Right atrium auricular region (tissue), 2 donors: ENCODE data around the gene MSRB3. TPM values are rescaled to one million over a fixed set of nuclear protein-coding genes. Genes with fewer than 3 reads are reported as not detected.

Experiments used
- DNase-seq: peaks from one replicate; pipeline ENCODE4 v3.0.0-alpha.2; 2019; ENCODE audit warnings: low spot score
- H3K27ac ChIP-seq, 2 donors: fragments of 200-600 bp; sonication (generic); 1 replicate in 1 of 2; 2 replicates in 1 of 2; pipeline ENCODE4 v1.5.1; 2016 to 2019
- H3K27me3 ChIP-seq, 2 donors: fragments of 200-600 bp; sonication (generic); one replicate each; pipeline versions ENCODE4 v1.5.1 to v1.6.0; 2017 to 2019
- H3K36me3 ChIP-seq: fragments of 200-600 bp; sonication (generic); one replicate; pipeline ENCODE4 v1.5.1; 2016
- H3K4me1 ChIP-seq, 2 donors: fragments of 200-600 bp; sonication (generic); one replicate each; pipeline versions ENCODE4 v1.5.1 to v1.6.0; 2017 to 2019
- H3K4me3 ChIP-seq, 2 donors: fragments of 200-600 bp; sonication (generic); 1 replicate in 1 of 2; 2 replicates in 1 of 2; pipeline ENCODE4 v1.5.1; 2017 to 2019; ENCODE audit warnings: mild to moderate bottlenecking in 1 of 2, moderate library complexity in 1 of 2
- H3K9me3 ChIP-seq, 2 donors: fragments of 200-600 bp; sonication (generic); one replicate each; pipeline ENCODE4 v1.5.1; 2019
- total RNA-seq, 2 donors: library from RNA; depleted of rRNA; stranded (reverse); fragments of >200 nt; gene quantifications; one replicate each; pipeline ENCODE4 v1.1.0, GENCODE V29; 2016
- TF ChIP-seq, protein P1 (sequence below), 2 donors: fragments of 200-600 bp; sonication (generic); IDR thresholded peaks; one replicate each; pipeline ENCODE4 v1.5.1; 2019; ENCODE audit warnings: antibody characterized with exemption in 2 of 2

MSRB3 gene
- total RNA-seq, 2 donors from 2014 or later = 98.3 to 108 TPM

DNA sequence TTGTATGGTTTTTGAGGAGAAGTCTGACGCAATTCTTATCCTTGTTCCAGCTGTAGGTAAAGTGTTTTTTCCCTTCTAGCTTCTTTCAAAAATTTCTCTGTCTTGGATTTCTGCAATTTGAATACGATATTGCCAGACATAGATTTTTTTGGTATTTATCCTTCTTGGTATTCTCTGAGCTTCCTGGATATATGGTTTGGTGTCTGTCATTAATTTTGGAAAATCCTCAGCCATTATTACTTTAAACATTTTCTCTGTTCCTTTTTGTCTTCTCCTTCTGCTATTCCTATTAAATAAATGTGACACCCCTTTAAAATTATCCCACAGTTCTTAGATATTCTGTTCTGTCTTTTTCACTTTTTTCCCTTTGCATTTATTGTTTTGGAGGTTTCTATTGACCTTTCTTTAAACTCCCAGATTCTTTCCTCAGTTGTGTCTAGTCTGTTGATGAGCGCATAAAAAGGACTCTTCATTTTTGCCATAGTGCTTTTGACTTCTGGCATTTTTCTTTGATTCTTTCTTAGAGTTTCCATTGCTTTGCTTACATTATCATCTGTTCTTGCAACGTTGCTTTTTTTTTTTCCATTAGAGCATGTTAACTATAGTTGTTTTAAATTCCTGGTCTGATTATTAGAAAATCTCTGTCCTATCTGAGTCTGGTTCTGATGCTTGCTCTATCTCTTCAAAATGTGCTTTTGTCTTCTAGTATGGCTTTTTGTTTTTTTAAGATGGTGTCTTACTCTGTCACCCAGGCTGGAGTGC is 129.1 kb downstream of the MSRB3 start:
- Histone ChIP-seq H3K4me1 (peaks cover 0 to 3% of the 10 kb centered on the region in 2 donors), H3K27me3 (no peaks in the 10 kb centered on the region), H3K9me3 (no peaks in the 10 kb centered on the region), H3K27ac (no peak overlapping the region), H3K36me3 (peaks cover 6% of the 10 kb centered on the region), H3K4me3 (no peak overlapping the region)
- no peak for DNase-seq
- TF ChIP-seq, protein P1, sequence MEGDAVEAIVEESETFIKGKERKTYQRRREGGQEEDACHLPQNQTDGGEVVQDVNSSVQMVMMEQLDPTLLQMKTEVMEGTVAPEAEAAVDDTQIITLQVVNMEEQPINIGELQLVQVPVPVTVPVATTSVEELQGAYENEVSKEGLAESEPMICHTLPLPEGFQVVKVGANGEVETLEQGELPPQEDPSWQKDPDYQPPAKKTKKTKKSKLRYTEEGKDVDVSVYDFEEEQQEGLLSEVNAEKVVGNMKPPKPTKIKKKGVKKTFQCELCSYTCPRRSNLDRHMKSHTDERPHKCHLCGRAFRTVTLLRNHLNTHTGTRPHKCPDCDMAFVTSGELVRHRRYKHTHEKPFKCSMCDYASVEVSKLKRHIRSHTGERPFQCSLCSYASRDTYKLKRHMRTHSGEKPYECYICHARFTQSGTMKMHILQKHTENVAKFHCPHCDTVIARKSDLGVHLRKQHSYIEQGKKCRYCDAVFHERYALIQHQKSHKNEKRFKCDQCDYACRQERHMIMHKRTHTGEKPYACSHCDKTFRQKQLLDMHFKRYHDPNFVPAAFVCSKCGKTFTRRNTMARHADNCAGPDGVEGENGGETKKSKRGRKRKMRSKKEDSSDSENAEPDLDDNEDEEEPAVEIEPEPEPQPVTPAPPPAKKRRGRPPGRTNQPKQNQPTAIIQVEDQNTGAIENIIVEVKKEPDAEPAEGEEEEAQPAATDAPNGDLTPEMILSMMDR (IDR thresholded peaks at IDR 0.05) = no peak

DNA sequence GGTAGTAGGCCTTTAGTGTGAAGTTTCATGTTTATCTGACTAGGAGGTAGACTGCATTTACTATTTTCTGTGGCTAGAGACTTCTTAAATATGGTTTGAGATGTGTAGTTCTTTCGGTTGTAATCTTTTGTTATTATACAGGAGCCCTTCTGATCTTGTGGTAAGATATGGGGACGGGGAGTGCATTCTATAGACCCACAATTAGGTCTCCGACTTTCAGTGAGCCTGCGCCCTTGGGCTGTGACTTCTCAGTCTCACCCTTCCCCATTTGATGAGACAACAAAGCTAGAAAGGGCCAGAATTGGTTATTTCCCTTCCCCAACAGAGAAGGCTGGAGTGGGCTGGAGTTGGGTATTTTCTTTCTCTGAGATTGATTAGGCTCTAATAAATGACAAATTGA is 130.0 kb downstream of the MSRB3 start:
- Histone ChIP-seq H3K9me3 (no peaks in the 10 kb centered on the region), H3K27me3 (no peaks in the 10 kb centered on the region), H3K36me3 (peaks cover 6% of the 10 kb centered on the region), H3K4me1 (peaks cover 0 to 3% of the 10 kb centered on the region in 2 donors), H3K27ac (no peak overlapping the region), H3K4me3 (no peak overlapping the region)
- TF ChIP-seq, protein P1 (IDR thresholded peaks at IDR 0.05) = no peak
- no peak for DNase-seq

DNA sequence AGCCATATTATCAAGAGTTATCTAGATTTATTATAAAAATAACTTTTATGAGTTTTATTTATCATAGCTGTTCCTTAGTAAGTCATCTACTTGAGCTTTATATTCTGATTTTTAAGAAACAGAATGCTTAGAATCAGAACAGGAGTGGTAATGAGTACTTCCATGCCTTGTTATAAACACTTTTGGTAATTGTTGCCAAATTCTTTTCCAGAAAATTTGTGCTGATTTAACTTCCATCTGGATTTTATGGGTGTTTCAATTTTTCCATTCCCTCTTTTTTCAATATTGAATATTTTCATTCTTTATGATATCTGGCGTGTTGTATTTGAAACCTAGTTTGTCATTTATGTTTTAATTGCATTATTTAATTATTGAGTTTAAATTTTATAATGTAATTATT is 131.2 kb downstream of the MSRB3 start:
- TF ChIP-seq, protein P1 (IDR thresholded peaks at IDR 0.05) = no peak
- Histone ChIP-seq H3K27me3 (no peaks in the 10 kb centered on the region), H3K36me3 (peaks cover 6% of the 10 kb centered on the region), H3K4me3 (no peak overlapping the region), H3K27ac (no peak overlapping the region), H3K9me3 (no peaks in the 10 kb centered on the region), H3K4me1 (peaks cover 0 to 3% of the 10 kb centered on the region in 2 donors)
- no peak for DNase-seq

DNA sequence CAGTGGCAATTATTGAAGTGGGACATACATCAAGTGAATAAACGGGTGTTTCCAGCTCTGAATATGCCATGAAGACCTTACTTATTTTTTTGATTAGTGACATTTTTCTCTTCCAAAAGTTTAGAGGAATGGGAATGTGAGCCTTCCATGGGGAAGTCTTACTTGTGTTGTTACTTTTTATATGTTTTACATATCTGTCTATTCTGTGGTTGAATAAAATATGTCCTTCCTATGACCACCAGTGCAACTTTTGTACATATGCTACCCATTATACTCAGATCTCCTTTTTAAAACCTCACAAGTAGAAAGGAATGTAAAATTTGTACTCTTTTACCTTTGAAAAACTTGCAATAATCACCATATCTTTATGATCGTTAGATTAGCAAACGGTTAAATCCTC is 132.7 kb downstream of the MSRB3 start:
- Histone ChIP-seq H3K27ac (no peak overlapping the region), H3K9me3 (no peaks in the 10 kb centered on the region), H3K27me3 (no peaks in the 10 kb centered on the region), H3K36me3 (peaks cover 6% of the 10 kb centered on the region), H3K4me1 (peaks cover 0 to 3% of the 10 kb centered on the region in 2 donors), H3K4me3 (no peak overlapping the region)
- no peak for DNase-seq
- TF ChIP-seq, protein P1 (IDR thresholded peaks at IDR 0.05) = no peak

DNA sequence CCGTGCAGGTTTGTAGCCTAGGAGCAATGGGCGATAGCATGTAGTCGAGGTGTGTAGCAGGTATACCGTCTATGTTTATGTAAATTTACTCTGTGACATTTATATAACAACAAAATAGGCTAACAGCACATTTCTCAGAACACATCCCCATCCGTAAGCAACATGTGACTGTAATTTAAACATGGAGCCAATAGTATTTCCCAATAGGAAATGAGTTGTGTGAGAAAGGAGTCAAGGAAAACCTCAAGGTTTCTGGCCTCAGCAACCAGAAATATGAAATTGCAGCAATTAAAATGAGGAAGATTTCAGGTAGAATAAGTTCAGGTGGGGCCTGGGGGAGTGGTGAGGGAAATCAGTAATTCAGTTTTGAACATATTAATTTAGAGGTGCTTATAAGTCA is 136.0 kb downstream of the MSRB3 start:
- H3K4me1 ChIP-seq = peaks cover 0 to 3% of the 10 kb centered on the region in 2 donors
- H3K27ac ChIP-seq = no peak overlapping the region
- TF ChIP-seq, protein P1 (IDR thresholded peaks at IDR 0.05) = no peak
- H3K4me3 ChIP-seq = no peak overlapping the region
- H3K9me3 ChIP-seq = no peaks in the 10 kb centered on the region
- DNase-seq = no peak
- H3K27me3 ChIP-seq = no peaks in the 10 kb centered on the region
- H3K36me3 ChIP-seq = peaks cover 10% of the 10 kb centered on the region

DNA sequence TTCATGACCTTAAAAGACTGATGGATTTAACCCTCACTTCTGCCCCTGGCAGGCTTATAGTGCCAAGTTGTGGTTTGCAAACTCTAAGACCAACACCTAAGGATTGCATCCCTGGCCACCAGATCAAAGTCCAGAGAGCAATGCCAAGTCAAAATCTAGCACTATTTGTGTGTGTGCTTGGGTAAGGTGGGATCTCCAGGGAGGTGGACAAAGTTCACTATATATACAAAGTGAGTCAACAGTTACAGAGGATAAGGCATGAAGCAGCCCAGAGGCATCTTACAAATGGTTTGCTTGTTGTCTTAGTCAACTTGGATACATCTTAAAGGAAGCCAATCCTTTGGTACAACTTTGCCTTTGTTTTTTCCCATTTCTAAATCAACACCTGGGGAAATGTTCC is 137.3 kb downstream of the MSRB3 start:
- Histone ChIP-seq H3K9me3 (peaks cover 0 to 7% of the 10 kb centered on the region in 2 donors), H3K4me1 (no peaks in the 10 kb centered on the region), H3K27me3 (no peaks in the 10 kb centered on the region), H3K27ac (no peak overlapping the region), H3K4me3 (no peak overlapping the region), H3K36me3 (peaks cover 14% of the 10 kb centered on the region)
- TF ChIP-seq, protein P1 (IDR thresholded peaks at IDR 0.05) = no peak
- DNase-seq = no peak
